Measurements from ENCODE around the gene CLDN9.

CLDN9 gene

GRCh38 chr16:2974319-2975056 is 38.2 kb upstream of the CLDN9 start:
- DNase-seq (ENCODE audit: low spot score) = no peak

DNA sequence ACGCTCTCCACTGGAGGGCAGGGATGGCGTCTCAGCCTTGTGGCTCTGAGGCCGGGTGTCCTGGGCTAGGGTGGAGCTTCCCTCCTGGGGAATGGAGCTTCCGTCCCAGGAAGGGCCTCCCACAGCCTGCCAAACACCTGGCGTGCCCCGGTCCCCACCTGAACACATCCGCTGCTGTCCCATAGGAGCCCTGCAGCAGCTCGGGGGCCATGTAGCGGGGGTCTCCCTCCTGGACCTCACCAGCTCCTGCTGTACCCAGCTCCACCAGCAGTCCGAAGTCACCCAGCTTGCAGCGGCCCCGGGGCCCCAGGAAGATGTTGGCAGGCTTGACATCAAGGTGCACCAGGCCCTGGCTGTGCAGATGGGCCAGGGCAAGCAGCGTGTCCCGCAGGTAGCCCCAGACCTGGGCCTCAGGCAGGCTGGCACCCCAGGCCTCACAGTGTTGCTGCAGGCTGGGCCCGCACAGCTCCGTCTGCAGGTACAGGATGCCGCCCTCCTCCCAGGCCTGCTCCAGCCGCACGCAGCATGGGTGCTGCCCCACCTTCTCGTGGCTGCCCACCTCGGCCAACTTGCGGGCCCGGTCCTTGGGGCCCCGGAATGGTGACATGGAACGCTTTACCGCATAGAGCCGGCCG is 37.4 kb upstream of the CLDN9 start:
- DNase-seq (ENCODE audit: low spot score) = no peak

GRCh38 chr16:2976201-2976600 is 36.5 kb upstream of the CLDN9 start:
- no peak for DNase-seq (ENCODE audit: low spot score)

- no peak for DNase-seq (ENCODE audit: low spot score)
These were observed 36.0 kb upstream of the CLDN9 start for GRCh38 chr16:2976673-2977072.

- DNase-seq (ENCODE audit: low spot score) = no peak
These were observed 35.3 kb upstream of the CLDN9 start for GRCh38 chr16:2977440-2977839.

DNA sequence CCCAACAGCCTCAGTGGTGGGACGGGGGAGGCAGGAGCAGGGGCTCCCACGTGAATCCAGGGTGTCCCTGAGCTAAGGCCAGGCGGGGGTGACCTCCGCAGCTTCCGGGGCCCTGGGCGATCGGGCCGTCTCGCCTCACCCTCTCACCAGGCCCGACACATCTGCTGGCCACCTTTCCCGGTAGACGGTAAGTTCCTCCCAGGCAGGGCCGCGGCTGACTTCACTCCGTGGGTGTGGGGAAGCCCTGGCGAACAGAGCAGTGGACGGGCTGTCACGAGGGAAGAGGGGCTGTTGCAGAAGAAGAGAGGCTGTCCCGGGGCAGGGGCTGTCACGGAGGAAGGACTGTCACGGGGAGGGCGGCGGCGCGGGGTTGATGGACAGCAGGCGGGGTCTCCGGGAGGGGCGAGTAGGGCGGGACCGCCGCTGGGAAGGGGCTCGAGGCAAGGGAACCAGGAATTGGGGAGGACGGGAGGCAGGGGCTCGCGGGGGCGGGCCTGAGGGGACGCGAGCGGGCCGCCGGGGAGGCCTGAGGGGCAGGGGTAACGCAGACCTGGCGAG is 33.0 kb upstream of the CLDN9 start:
- no peak for DNase-seq (ENCODE audit: low spot score)

DNA sequence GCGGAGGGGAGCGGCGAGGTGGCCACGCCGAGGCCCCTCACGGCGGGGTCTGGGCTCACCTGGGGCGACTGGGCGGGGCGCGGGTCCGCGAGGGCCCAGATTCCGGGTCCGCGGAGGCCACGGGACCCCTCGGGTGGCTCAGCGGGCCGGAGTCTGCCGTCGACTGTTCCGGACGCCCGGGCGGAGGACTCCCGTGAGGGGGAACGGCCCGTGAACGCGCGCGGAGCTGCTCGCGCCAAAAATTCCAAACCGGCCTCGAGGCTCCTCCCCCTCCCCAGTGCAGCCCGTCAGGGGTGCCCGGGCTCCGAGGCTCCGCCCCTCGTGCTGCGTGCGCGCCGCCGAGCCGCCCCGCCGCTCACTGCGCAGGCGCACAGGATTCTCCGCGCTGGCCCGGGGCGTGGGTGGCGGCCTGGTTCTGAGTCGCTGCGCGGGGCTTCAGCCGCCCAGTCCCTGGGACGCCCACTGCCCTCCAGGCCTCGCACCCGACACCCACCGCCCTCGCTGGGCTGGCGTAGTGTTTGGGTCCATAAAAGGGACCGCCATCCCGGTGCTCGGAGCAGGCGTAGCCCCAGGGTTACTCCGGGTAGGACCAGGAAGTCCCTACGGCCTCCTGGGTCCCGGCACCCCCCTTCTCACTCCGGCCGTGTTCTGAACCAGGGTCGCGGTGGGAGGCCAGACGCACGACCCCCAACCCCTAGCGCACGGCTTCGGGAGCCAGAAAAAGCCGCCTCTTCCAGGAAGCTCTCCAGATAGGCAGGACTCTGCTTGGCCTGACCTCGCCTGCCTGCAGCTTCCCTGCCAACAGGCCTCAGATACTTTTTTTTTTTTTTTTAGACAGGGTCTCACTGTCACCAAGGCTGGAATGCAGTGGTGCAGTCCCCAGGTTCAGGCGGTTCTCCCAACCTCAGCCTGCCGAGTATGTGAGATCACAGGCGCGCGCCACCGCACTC is 32.2 kb upstream of the CLDN9 start, which contains the start of gene PKMYT1:
Gene PKMYT1 (minus strand): TSS at position 220 of the 950 bp plus-strand sequence. CDS start 789 bp downstream, outside the sequence.
- peak; percentile 94 for DNase-seq (ENCODE audit: low spot score)

- DNase-seq (ENCODE audit: low spot score) = no peak
These were observed 31.4 kb upstream of the CLDN9 start for GRCh38 chr16:2981177-2981898.

DNA sequence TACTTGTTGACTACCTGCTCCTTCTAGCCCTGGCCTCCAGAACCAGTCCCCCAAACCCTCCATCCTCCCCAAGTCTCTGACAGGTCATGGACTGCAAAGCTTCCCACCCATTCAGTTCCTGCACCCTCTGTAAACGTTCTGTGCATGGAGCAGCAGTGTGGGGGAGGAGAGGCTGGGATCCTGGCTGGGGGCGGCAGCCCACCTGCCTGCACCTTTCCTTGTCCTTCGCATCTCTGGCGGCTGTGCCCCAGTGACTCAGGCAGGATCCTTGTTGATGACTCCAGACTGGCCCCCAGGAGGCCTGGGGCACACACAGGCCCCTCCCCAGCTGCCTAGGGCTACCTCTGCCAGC is 30.8 kb upstream of the CLDN9 start:
- DNase-seq (ENCODE audit: low spot score) = no peak

GRCh38 chr16:2982402-2982801 is 30.3 kb upstream of the CLDN9 start:
- DNase-seq (ENCODE audit: low spot score) = no peak

DNA sequence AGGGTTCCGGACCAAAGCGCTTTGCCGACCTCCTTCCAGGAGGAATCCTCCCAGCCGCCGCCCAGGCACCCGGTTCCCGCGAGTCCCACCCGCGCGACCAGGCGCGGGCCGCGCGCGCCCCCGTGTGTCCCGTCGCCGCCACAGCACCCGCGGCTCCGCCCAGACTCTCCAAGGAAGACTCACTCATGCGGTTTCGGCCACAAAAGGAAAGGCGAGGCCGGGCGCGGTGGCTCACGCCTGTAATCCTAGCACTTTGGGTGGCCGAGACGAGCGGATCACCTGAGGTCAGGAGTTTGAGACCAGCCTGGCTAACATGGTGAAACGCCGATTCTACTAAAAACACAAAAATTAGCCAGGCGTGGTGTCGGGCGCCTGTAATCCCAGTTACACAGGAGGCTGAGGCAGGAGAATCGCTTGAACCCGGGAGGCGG is 29.0 kb upstream of the CLDN9 start:
- DNase-seq (ENCODE audit: low spot score) = peak; percentile 86

DNA sequence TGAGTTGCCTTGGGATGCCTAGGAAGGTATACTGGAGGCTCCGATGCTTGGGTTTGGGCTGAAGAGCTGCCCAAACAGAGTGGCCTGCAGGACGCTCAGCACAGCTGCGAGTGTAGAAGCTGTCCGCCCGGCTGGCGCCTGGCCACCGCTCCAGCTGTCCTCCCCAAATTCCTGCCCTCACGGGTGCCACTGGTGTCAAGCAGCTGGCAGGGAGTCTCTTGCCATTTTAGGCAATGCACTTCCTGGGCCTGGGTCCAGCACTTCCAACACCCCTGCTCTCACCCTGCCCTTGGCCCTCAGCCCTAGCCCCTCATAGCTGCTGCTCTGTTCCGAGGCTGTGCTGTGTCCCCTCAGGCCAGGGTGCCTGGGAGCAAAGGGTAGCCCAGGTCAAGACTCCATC is 27.3 kb upstream of the CLDN9 start:
- no peak for DNase-seq (ENCODE audit: low spot score)

- DNase-seq (ENCODE audit: low spot score) = no peak
These were observed 26.8 kb upstream of the CLDN9 start for GRCh38 chr16:2985893-2986355.

GRCh38 chr16:2986623-2987188 is 26.0 kb upstream of the CLDN9 start:
- no peak for DNase-seq (ENCODE audit: low spot score)

DNA sequence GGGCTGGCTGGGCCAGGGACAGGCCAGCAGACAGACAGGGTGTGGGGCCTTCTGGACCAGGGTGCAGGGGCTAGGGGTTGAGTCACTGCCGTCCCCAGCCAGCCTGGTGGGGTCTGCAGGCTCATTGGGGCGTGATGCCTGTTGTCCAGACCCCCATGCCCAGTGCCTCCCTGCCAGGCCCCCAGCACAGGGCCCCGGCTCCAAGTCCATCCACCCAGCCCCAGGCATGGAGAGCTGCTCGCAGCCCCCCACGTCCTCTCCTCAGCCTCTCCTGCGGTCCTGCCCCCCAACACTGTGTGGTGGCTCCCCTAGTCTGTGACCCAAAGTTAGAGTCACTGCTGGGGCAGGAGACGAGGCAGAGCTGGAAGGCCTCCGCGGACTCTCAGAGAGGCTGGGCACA is 25.4 kb upstream of the CLDN9 start:
- no peak for DNase-seq (ENCODE audit: low spot score)

DNA sequence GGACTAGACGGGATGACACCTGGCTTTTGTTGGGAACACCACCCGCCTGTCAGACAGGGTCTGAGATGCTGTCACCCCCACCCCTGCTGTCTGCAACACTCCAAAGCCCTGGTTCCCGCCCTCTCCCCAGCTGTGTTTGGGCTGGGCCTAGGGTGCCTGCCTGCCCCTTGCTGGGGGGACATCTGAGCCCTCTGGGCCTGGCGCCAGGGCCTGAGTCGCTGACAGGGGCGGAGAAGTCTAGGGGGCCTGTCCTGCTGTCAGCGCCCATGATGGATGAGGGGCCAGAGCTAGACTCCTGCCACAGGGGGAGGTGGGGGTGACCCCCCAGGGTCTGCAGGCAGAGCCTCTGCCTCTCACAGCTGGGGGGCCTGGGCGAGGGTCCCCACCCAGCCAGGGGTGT is 24.9 kb upstream of the CLDN9 start:
- no peak for DNase-seq (ENCODE audit: low spot score)

DNA sequence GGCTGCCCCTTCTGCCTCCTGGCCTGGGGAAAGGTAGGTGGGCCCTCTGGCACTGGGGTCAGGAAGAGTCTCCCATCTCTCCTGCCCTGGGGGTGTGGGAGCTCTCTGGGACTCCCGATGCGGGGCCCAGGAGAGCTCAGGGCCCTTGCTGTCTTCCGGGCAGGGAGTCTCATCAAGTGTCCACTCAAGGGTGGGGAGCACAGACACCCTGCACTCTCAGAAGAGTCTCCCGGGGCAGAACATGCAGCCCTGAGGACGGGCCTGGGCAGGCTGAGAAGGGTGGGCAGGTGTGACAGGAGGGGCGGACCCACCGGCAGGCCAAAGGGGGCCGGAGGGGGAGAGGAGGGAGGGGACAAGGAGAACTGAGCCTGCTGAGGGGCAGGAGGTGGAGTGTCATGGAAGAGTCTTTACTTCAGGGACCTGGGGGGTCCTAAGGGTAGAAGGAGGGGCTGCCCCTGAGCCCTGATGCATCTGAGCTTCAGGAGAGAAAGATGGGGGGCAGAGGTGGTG is 24.1 kb upstream of the CLDN9 start:
- DNase-seq (ENCODE audit: low spot score) = no peak

- DNase-seq (ENCODE audit: low spot score) = no peak
These were observed 21.8 kb upstream of the CLDN9 start for GRCh38 chr16:2990891-2991290.

GRCh38 chr16:2991566-2992261 is 21.0 kb upstream of the CLDN9 start:
- DNase-seq (ENCODE audit: low spot score) = no peak

DNA sequence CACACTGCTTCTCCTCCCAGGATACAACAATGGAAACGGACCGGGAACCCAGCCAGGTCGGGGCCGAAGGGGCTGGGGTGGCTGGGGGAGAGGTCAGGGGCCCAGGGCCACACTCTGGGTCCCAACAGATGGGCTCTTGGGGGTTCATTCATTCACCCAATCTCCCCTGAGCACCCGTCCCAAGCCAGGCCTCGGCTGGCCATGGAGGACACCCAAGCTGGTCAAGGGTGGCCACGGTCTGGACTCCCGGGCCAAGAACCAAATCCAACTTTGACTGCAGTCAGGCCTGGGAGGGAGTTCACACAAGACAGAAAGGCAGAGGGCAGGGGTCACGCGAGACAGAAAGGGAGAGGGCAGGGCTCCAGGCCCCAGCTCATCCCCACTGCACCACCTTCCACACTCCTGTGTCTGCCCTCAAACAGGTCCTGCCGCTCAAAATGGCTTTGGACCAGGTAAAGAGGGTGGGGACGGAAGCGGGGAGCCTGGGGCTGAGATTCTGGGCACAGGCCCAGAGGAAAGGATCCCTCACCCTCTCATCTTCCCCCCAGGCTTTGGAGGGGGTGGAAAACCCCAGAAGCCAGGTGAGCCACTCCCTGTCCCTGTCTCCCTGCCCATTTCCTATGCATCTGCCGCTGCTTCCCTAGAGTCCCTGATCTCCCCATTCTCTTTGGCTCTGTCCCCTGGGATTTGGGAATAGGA is 20.2 kb upstream of the CLDN9 start:
- no peak for DNase-seq (ENCODE audit: low spot score)
